K562 (cell line): ENCODE measurements around the gene NFIL3. TPM values are rescaled to one million over a fixed set of nuclear protein-coding genes. Genes with fewer than 3 reads are reported as not detected.
A peak's percentile ranks its signal among the peaks of the same experiment; 100 is the strongest.

ENCODE experiments used
- ATAC-seq: fragments of 200-7000 bp; cut with Tn5 transposase; 3 replicates; pipeline ENCODE4 v1.9.1; 2020; ENCODE audit warnings: moderate library complexity
- BruUV-seq: library from RNA; stranded (reverse); fragments of 400-500 nt; replicated peaks from 2 replicates; lab custom pipeline; 2021; lab: Mats Ljungman, UMichigan
- CTCF ChIA-PET: fragments of 300-600 bp; formaldehyde crosslinking; extraction: SDS; loops from one replicate; lab custom pipeline; 2021; ENCODE audit warnings: low intra/inter-chr PET ratio; lab: Yijun Ruan, JAX
- POLR2A ChIA-PET: fragments of 300-600, 350-650 bp; sonication (Branson Sonifier 250); formaldehyde crosslinking; extraction: SDS; loops from one replicate; lab custom pipeline; 2021; ENCODE audit warnings: antibody characterized with exemption, inconsistent platforms; lab: Yijun Ruan, JAX
- DNase-seq, 4 experiments: peaks; one replicate each; pipeline versions ENCODE4 v3.0.0 to v3.0.0-alpha.2; 2011 to 2018; ENCODE audit warnings: low spot score in 3 of 4, mixed read lengths in 3 of 4; ENCODE audit errors: extremely low read depth in 1 of 4
- FAIRE-seq: peaks from 2 replicates; lab custom pipeline; 2011; peaks lifted over from hg19 to GRCh38; lab: Jason Lieb, UNC
- H2AFZ ChIP-seq: 2 replicates; pipeline ENCODE4 v1.6.0; 2011; ENCODE audit warnings: low read depth, low read length, control low read depth, inconsistent platforms
- H3K27ac ChIP-seq: fragments of 200-600 bp; 3 replicates; pipeline ENCODE4 v1.8.0; 2011; ENCODE audit warnings: low read depth, mild to moderate bottlenecking, control low read depth, inconsistent platforms, low read length, moderate library complexity, mixed read lengths; ENCODE audit errors: extremely low read depth
- H3K27me3 ChIP-seq, 2 experiments: fragments of 300-600 bp in 1 of 2; 2 replicates in 1 of 2; 3 replicates in 1 of 2; pipeline versions ENCODE4 v1.6.0 to v1.8.0; 2011; ENCODE audit warnings: inconsistent platforms in 2 of 2, low read length in 2 of 2, mild to moderate bottlenecking in 1 of 2, mixed read lengths in 1 of 2, moderate library complexity in 1 of 2; ENCODE audit not compliant: control insufficient read depth in 2 of 2, insufficient read depth in 2 of 2
- H3K36me3 ChIP-seq: fragments of 300-600 bp; 3 replicates; pipeline ENCODE4 v1.8.0; 2011; ENCODE audit warnings: mild to moderate bottlenecking, low read length, inconsistent platforms; ENCODE audit not compliant: control insufficient read depth, insufficient read depth
- H3K4me1 ChIP-seq, 2 experiments: fragments of 200-600 bp in 1 of 2; replicated peaks in 1 of 2; 2 replicates in 1 of 2; 3 replicates in 1 of 2; pipeline versions ENCODE4 v1.5.1 to v1.8.0; 2011; ENCODE audit warnings: inconsistent platforms in 2 of 2, low read length in 2 of 2, mild to moderate bottlenecking in 1 of 2, mixed read lengths in 1 of 2, moderate library complexity in 1 of 2; ENCODE audit not compliant: control insufficient read depth in 2 of 2, insufficient read depth in 2 of 2
- H3K4me2 ChIP-seq: 2 replicates; pipeline ENCODE4 v1.6.1; 2011; ENCODE audit warnings: low read length, control low read depth, inconsistent platforms, mixed read lengths; ENCODE audit not compliant: insufficient read depth
- H3K4me3 ChIP-seq: fragments of 200-600 bp; sonication (generic), shearing (Covaris generic); 2 replicates; pipeline ENCODE4 v1.5.1; 2016; ENCODE audit warnings: control low read depth, inconsistent platforms
- H3K79me2 ChIP-seq: fragments of 200-600 bp; 3 replicates; pipeline ENCODE4 v1.8.0; 2011; ENCODE audit warnings: low read length, inconsistent platforms; ENCODE audit not compliant: control insufficient read depth, insufficient read depth
- H3K9ac ChIP-seq, 2 experiments: 2 replicates each; pipeline versions ENCODE4 v1.6.0 to v1.6.1; 2011; ENCODE audit warnings: low read depth in 2 of 2, low read length in 2 of 2, control low read depth in 1 of 2, inconsistent platforms in 1 of 2, mild to moderate bottlenecking in 1 of 2, mixed read lengths in 1 of 2; ENCODE audit not compliant: insufficient read depth in 1 of 2
- H3K9me1 ChIP-seq: one replicate; pipeline ENCODE4 v1.6.0; 2011; ENCODE audit warnings: inconsistent platforms, mild to moderate bottlenecking, low read length, moderate library complexity; ENCODE audit not compliant: control insufficient read depth, insufficient read depth
- H3K9me3 ChIP-seq: replicated peaks from 2 replicates; pipeline ENCODE4 v1.5.1; 2011; ENCODE audit warnings: low read depth, low read length, inconsistent platforms; ENCODE audit not compliant: control insufficient read depth, insufficient read depth
- H4K20me1 ChIP-seq: replicated peaks from 2 replicates; pipeline ENCODE4 v1.6.1; 2011; ENCODE audit warnings: low read length, inconsistent platforms, mixed read lengths; ENCODE audit not compliant: control insufficient read depth, insufficient read depth
- ZBTB34 ChIP-seq: fragments of 250-450 bp; sonication (Bioruptor Pico); IDR thresholded peaks from 2 replicates; pipeline ENCODE4 v1.8.0; 2021; ENCODE audit warnings: mild to moderate bottlenecking, moderate library complexity
- ZNF232 ChIP-seq: sonication (generic); formaldehyde crosslinking; IDR thresholded peaks from 2 replicates; pipeline ENCODE4 v1.8.0; 2022; ENCODE audit warnings: mild to moderate bottlenecking, missing genetic modification reagents
- ZSCAN29 ChIP-seq: fragments of 450-650 bp; IDR thresholded peaks from 2 replicates; pipeline ENCODE4 v1.6.1; 2017
- WGBS: fragments of 100-300 bp; shearing (Covaris generic); methylation state at CpG from one replicate; pipeline ENCODE4 v1.1.6; 2016; ENCODE audit warnings: low coverage, mixed read lengths; ENCODE audit not compliant: insufficient coverage; ENCODE audit errors: missing lambda C conversion rate; 5-methylcytosine and 5-hydroxymethylcytosine counted together
- in situ Hi-C: fragments of 300-500 bp; cut with MboI; formaldehyde crosslinking; loops from 4 replicates; pipeline ENCODE4 v1.15.0; 2018; ENCODE audit warnings: inconsistent platforms, mixed read lengths
- intact Hi-C: fragments of 100-400 bp; cut with micrococcal nuclease; formaldehyde crosslinking; loops from 2 replicates; pipeline ENCODE4 v1.14.2; 2022
- polyA plus RNA-seq, 8 experiments: library from polyadenylated mRNA; depleted of rRNA in 4 of 8; stranded (reverse) in 5 of 8; unstranded in 3 of 8; fragments of >200 nt; fragmentation: Nextera tagmentation in 2 of 8; fragmentation: Illumina TruSeq in 1 of 8; extraction: Ambion mirVana in 2 of 8; extraction: Trizol in 1 of 8; gene quantifications; 2 replicates each; pipeline versions ENCODE4 v1.2.1 to v1.2.3, GENCODE V29; 2011 to 2014; ENCODE audit warnings: inconsistent platforms in 1 of 8, missing spikeins in 1 of 8
- total RNA-seq, 7 experiments: library from RNA; depleted of rRNA in 6 of 7; stranded (reverse); fragments of >200 nt in 6 of 7; fragmentation: Illumina TruSeq in 2 of 7; extraction: Trizol in 2 of 7; gene quantifications; 2 replicates each; pipeline versions ENCODE4 v1.2.1 to v1.2.3, GENCODE V29; 2011 to 2021; ENCODE audit warnings: low replicate concordance in 1 of 7

The NFIL3 gene
- total and polyA plus RNA-seq, 9 of the 15 experiments (the other 6 are each of a cell fraction or from before 2014, with no cell fraction given), result 3.2 to 16.1 (median 9.3) TPM

- POLR2A ChIA-PET, result interaction anchor here (1.6 kb wide), 1 partner anchor 10 kb away, joined by 11 read pairs; no protein-coding TSS in a partner anchor
- Histone ChIP-seq H3K27me3 (peaks cover 0 to 5% of the 10 kb centered on the region in 2 experiments; a peak in 1 of 5 replicates), H2AFZ (no peak overlapping the region), H4K20me1 (peaks cover 10% of the 10 kb centered on the region; the same call in 1 of the 2 replicates), H3K9ac (no peak overlapping the region), H3K9me3 (no peaks in the 10 kb centered on the region), H3K4me2 (peak overlapping the region; percentile 24), H3K79me2 (peaks cover 76% of the 10 kb centered on the region), H3K27ac (peak overlapping the region; percentile 76; the same call in 2 of the 3 replicates), H3K9me1 (peaks cover 3% of the 10 kb centered on the region), H3K4me1 (peaks cover 19 to 38% of the 10 kb centered on the region in 2 experiments), H3K36me3 (0 out of 3 replicates have a peak, but pooled peaks cover 4% of the 10 kb centered on the region), H3K4me3 (no peak overlapping the region)
- WGBS, result 88% methylated on average over 15 of the region's 16 CpGs
- no peak for ATAC-seq
- FAIRE-seq, result no peak
- in situ Hi-C loops, result loop anchor here (5.0 kb wide), 1 partner anchor 58 kb away; the partner anchor contains the start of gene AUH
- 0 out of 2 replicates have a peak, but pooled peaks have one; percentile 16 for TF ChIP-seq ZSCAN29
- TF ChIP-seq ZBTB34, result peak; percentile 12; the same call in 1 of the 2 replicates
- TF ChIP-seq ZNF232 (CRISPR knock-in tag), result no peak
- BruUV-seq, result TSS peak; percentile 2
- no peak for DNase-seq
- intact Hi-C loops, result loop anchor here (5.0 to 10.0 kb wide), 4 partner anchors 78 to 256 kb away; no protein-coding TSS in a partner anchor
- CTCF ChIA-PET, result no interaction called here
Measured at GRCh38 chr9:91420501-91421127, 3.0 kb downstream of the NFIL3 start.
